Endothelial cell of umbilical vein (primary cell): ENCODE data around the gene SPEM1. TPM values are rescaled to one million over a fixed set of nuclear protein-coding genes. Genes with fewer than 3 reads are reported as not detected.

ENCODE experiments used
- BruUV-seq: library from RNA; stranded (reverse); fragments of 400-500 nt; replicated peaks from 2 replicates; lab custom pipeline; 2021; lab: Mats Ljungman, UMichigan
- CTCF ChIA-PET: fragments of 300-600, 350-600 bp; sonication (Branson Sonifier 250); formaldehyde crosslinking; loops from one replicate; lab custom pipeline; 2021; ENCODE audit warnings: antibody characterized with exemption, inconsistent platforms; lab: Charles Lee
- POLR2A ChIA-PET: fragments of 300-600, 350-600 bp; sonication (Branson Sonifier 250); formaldehyde crosslinking; loops from one replicate; lab custom pipeline; 2021; ENCODE audit warnings: antibody characterized with exemption, inconsistent platforms; lab: Charles Lee
- DNase-seq: peaks from one replicate; pipeline ENCODE4 v3.0.0-alpha.2; 2011; ENCODE audit warnings: low read depth, low spot score
- FAIRE-seq: peaks from 2 replicates; lab custom pipeline; 2011; peaks lifted over from hg19 to GRCh38; lab: Jason Lieb, UNC
- H2AFZ ChIP-seq: 2 replicates; pipeline ENCODE4 v1.6.0; 2012; ENCODE audit warnings: low read depth, low read length, control low read depth, inconsistent platforms
- H3K27ac ChIP-seq: 2 replicates; pipeline ENCODE4 v1.5.1; 2011; ENCODE audit warnings: low read depth, mild to moderate bottlenecking, control low read depth, low read length, moderate library complexity; ENCODE audit not compliant: insufficient read depth
- H3K27me3 ChIP-seq, 2 experiments: 2 replicates each; pipeline versions ENCODE4 v1.6.0 to v1.6.1; 2011; ENCODE audit warnings: low read length in 2 of 2, mixed read lengths in 1 of 2; ENCODE audit not compliant: control insufficient read depth in 2 of 2, insufficient read depth in 2 of 2
- H3K36me3 ChIP-seq, 2 experiments: 2 replicates in 1 of 2; 3 replicates in 1 of 2; pipeline ENCODE4 v1.5.1; 2011; ENCODE audit warnings: low read length in 2 of 2, mild to moderate bottlenecking in 1 of 2, moderate library complexity in 1 of 2; ENCODE audit not compliant: control insufficient read depth in 2 of 2, insufficient read depth in 2 of 2; ENCODE audit errors: extremely low read depth in 1 of 2
- H3K4me1 ChIP-seq: 3 replicates; pipeline ENCODE4 v1.5.1; 2011; ENCODE audit warnings: mild to moderate bottlenecking, low read length; ENCODE audit not compliant: control insufficient read depth, insufficient read depth; ENCODE audit errors: extremely low read depth
- H3K4me2 ChIP-seq: 2 replicates; pipeline ENCODE4 v1.6.1; 2011; ENCODE audit warnings: low read length, control low read depth, mixed read lengths; ENCODE audit not compliant: insufficient read depth
- H3K4me3 ChIP-seq, 3 experiments: fragments of 200-600 bp in 1 of 3; sonication (generic), shearing (Covaris generic) in 1 of 3; replicated peaks in 1 of 3; 2 replicates each; pipeline ENCODE4 v1.5.1; 2011 to 2016; ENCODE audit warnings: control low read depth in 3 of 3, low read length in 3 of 3, mild to moderate bottlenecking in 2 of 3, inconsistent platforms in 1 of 3, low read depth in 1 of 3, moderate library complexity in 1 of 3; ENCODE audit not compliant: insufficient read depth in 1 of 3
- H3K79me2 ChIP-seq: 2 replicates; pipeline ENCODE4 v1.6.0; 2012; ENCODE audit warnings: low read length, inconsistent platforms; ENCODE audit not compliant: control insufficient read depth, insufficient read depth
- H3K9ac ChIP-seq: replicated peaks from 2 replicates; pipeline ENCODE3; 2011; ENCODE audit warnings: low read length, control low read depth; ENCODE audit not compliant: insufficient read depth; ENCODE audit errors: extremely low read depth
- H3K9me1 ChIP-seq: replicated peaks from 3 replicates; pipeline ENCODE4 v1.6.0; 2011; ENCODE audit warnings: mild to moderate bottlenecking, low read length; ENCODE audit not compliant: control insufficient read depth, insufficient read depth; ENCODE audit errors: extremely low read depth
- H3K9me3 ChIP-seq: replicated peaks from 2 replicates; pipeline ENCODE4 v1.5.1; 2012; ENCODE audit warnings: low read length, inconsistent platforms; ENCODE audit not compliant: control insufficient read depth, insufficient read depth
- H4K20me1 ChIP-seq: replicated peaks from 2 replicates; pipeline ENCODE3; 2011; ENCODE audit warnings: mild to moderate bottlenecking, low read length; ENCODE audit not compliant: control insufficient read depth, insufficient read depth; ENCODE audit errors: extremely low read depth
- EZH2 ChIP-seq: IDR thresholded peaks from 2 replicates; pipeline ENCODE4 v1.6.1; 2012; ENCODE audit warnings: borderline replicate concordance, low read depth, mild to moderate bottlenecking, moderate library complexity, low read length, inconsistent platforms; ENCODE audit not compliant: severe bottlenecking
- FOS ChIP-seq: IDR thresholded peaks from 2 replicates; pipeline ENCODE4 v1.6.1; 2011; ENCODE audit warnings: mild to moderate bottlenecking, low read length, moderate library complexity, borderline replicate concordance; ENCODE audit not compliant: insufficient read depth
- GATA2 ChIP-seq: IDR thresholded peaks from 2 replicates; pipeline ENCODE4 v1.7.0; 2011; ENCODE audit warnings: low read depth, mild to moderate bottlenecking, moderate library complexity, mixed read lengths, low read length; ENCODE audit not compliant: insufficient read length, insufficient read depth
- JUN ChIP-seq: IDR thresholded peaks from 2 replicates; pipeline ENCODE4 v1.6.1; 2011; ENCODE audit warnings: borderline replicate concordance, low read depth; ENCODE audit not compliant: insufficient read length, insufficient read depth
- MYC ChIP-seq: IDR thresholded peaks from one replicate; pipeline ENCODE4 v1.6.1; 2011; ENCODE audit warnings: mild to moderate bottlenecking, low read depth, low read length
- POLR2A ChIP-seq: IDR thresholded peaks from 2 replicates; pipeline ENCODE4 v1.6.1; 2012; ENCODE audit warnings: low read depth, mild to moderate bottlenecking, control low read depth, low read length
- POLR2AphosphoS5 ChIP-seq: IDR thresholded peaks from 2 replicates; pipeline ENCODE4 v1.6.1; 2012; ENCODE audit warnings: low read depth, mild to moderate bottlenecking, control low read depth, low read length, moderate library complexity; ENCODE audit not compliant: insufficient read depth
- dilution Hi-C: fragments of 300-500 bp; cut with MboI; formaldehyde crosslinking; loops from one replicate; pipeline ENCODE4 v1.15.0; 2019; ENCODE audit warnings: low sequenced_read_pairs; ENCODE audit not compliant: extremely low pct_ligation_motif_present
- intact Hi-C: fragments of 100-400 bp; cut with micrococcal nuclease; formaldehyde crosslinking; loops from one replicate; pipeline ENCODE4 v1.10.0; 2022
- polyA plus RNA-seq, 4 experiments: library from polyadenylated mRNA; depleted of rRNA in 3 of 4; stranded (reverse) in 3 of 4; unstranded in 1 of 4; fragments of >200 nt; gene quantifications; 2 replicates each; pipeline versions ENCODE4 v1.2.1 to v1.2.3, GENCODE V29; 2011 to 2012; ENCODE audit warnings: missing spikeins in 1 of 4
- total RNA-seq: library from RNA; stranded (reverse); gene quantifications from 2 replicates; pipeline ENCODE4 v1.2.3, GENCODE V29; 2021
- TF ChIP-seq, protein P1 (sequence below), 2 donors: IDR thresholded peaks; 1 replicate in 1 of 2; 2 replicates in 1 of 2; pipeline ENCODE4 v1.5.1; 2011; ENCODE audit warnings: low read length in 2 of 2, mild to moderate bottlenecking in 2 of 2, moderate library complexity in 2 of 2, control low read depth in 1 of 2, inconsistent platforms in 1 of 2, low read depth in 1 of 2; ENCODE audit not compliant: insufficient read depth in 1 of 2; ENCODE audit errors: extremely low read depth in 1 of 2
- TF ChIP-seq, protein P2 (sequence below): IDR thresholded peaks from 2 replicates; pipeline ENCODE4 v1.6.1; 2011; ENCODE audit not compliant: insufficient read depth, insufficient read length

The SPEM1 gene
- total and polyA plus RNA-seq, 2 donors (not counting 3 experiments of a cell fraction or from before 2014, with no cell fraction given): not detected

- intact Hi-C loops (no loop called here), dilution Hi-C loops (no loop called here)
- H3K27me3 ChIP-seq: no peaks in the 10 kb centered on the region
- ChIA-PET CTCF (no interaction called here), POLR2A (no interaction called here)
- H3K4me2 ChIP-seq: no peak overlapping the region
- H3K36me3 ChIP-seq: peaks cover 0 to 2% of the 10 kb centered on the region in 2 experiments
- TF ChIP-seq, protein P1, sequence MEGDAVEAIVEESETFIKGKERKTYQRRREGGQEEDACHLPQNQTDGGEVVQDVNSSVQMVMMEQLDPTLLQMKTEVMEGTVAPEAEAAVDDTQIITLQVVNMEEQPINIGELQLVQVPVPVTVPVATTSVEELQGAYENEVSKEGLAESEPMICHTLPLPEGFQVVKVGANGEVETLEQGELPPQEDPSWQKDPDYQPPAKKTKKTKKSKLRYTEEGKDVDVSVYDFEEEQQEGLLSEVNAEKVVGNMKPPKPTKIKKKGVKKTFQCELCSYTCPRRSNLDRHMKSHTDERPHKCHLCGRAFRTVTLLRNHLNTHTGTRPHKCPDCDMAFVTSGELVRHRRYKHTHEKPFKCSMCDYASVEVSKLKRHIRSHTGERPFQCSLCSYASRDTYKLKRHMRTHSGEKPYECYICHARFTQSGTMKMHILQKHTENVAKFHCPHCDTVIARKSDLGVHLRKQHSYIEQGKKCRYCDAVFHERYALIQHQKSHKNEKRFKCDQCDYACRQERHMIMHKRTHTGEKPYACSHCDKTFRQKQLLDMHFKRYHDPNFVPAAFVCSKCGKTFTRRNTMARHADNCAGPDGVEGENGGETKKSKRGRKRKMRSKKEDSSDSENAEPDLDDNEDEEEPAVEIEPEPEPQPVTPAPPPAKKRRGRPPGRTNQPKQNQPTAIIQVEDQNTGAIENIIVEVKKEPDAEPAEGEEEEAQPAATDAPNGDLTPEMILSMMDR (IDR thresholded peaks at IDR 0.05; ENCODE audit: extremely low read depth in 1 of 2, insufficient read depth in 1 of 2, low read depth in 1 of 2, low read length in 2 of 2): no peak
- TF ChIP-seq POLR2A: no peak
- H3K79me2 ChIP-seq: no peaks in the 10 kb centered on the region
- no peak overlapping the region for H3K27ac ChIP-seq
- no peak overlapping the region for H2AFZ ChIP-seq
- no peaks in the 10 kb centered on the region for H4K20me1 ChIP-seq
- no peaks in the 10 kb centered on the region for H3K9me3 ChIP-seq
- no peak overlapping the region for H3K9ac ChIP-seq
- H3K9me1 ChIP-seq: no peaks in the 10 kb centered on the region
- H3K4me3 ChIP-seq: no peak overlapping the region
- DNase-seq (no peak), FAIRE-seq (no peak)
- H3K4me1 ChIP-seq: no peaks in the 10 kb centered on the region
- no TSS peak for BruUV-seq
Measured at GRCh38 chr17:7418472-7419152, 1.5 kb upstream of the SPEM1 start.

GRCh38 chr17:7421186-7421585, 1.1 kb downstream of the SPEM1 start:
- H3K4me2 ChIP-seq: no peak overlapping the region

More at GRCh38 chr17:7421186-7421585, 1.1 kb downstream of the SPEM1 start:
- DNase-seq: no peak
- no peaks in the 10 kb centered on the region for H4K20me1 ChIP-seq
- FAIRE-seq: no peak
- no peaks in the 10 kb centered on the region for H3K79me2 ChIP-seq
- no peaks in the 10 kb centered on the region for H3K4me1 ChIP-seq
- dilution Hi-C loops (no loop called here), intact Hi-C loops (no loop called here)
- POLR2A ChIA-PET: no interaction called here
- H3K27ac ChIP-seq: no peak overlapping the region
- no peaks in the 10 kb centered on the region for H3K9me3 ChIP-seq
- no peak overlapping the region for H3K4me3 ChIP-seq
- no peaks in the 10 kb centered on the region for H3K36me3 ChIP-seq
- TF ChIP-seq POLR2AphosphoS5 (no peak), MYC (no peak), JUN (no peak), FOS (no peak), POLR2A (no peak), GATA2 (no peak), EZH2 (no peak)
- TF ChIP-seq, protein P2, sequence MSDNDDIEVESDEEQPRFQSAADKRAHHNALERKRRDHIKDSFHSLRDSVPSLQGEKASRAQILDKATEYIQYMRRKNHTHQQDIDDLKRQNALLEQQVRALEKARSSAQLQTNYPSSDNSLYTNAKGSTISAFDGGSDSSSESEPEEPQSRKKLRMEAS: no peak
- TF ChIP-seq, protein P1 (IDR thresholded peaks at IDR 0.05; ENCODE audit: extremely low read depth in 1 of 2, insufficient read depth in 1 of 2, low read depth in 1 of 2, low read length in 2 of 2): no peak
- H3K9ac ChIP-seq: no peak overlapping the region
- no peak overlapping the region for H2AFZ ChIP-seq
- BruUV-seq: no TSS peak
- no peaks in the 10 kb centered on the region for H3K9me1 ChIP-seq
- CTCF ChIA-PET: no interaction called here
- no peaks in the 10 kb centered on the region for H3K27me3 ChIP-seq
